Urothelium cell line (cell line): ENCODE results near the gene ITGB2.
A peak's percentile ranks its signal among the peaks of the same experiment; 100 is the strongest.
"Not testable (repeated sequence)": the region's sequence is repeated elsewhere in the genome, so short reads cannot be mapped to it uniquely, and the experiment has no call there.

Experiments
- DNase-seq: peaks from one replicate; pipeline ENCODE4 v3.0.0; 2011; ENCODE audit warnings: low spot score, mixed read lengths
- FAIRE-seq: peaks from 2 replicates; lab custom pipeline; 2011; peaks lifted over from hg19 to GRCh38; lab: Jason Lieb, UNC

The ITGB2 gene

GRCh38 chr21:44927587-44928461, 7.1 kb upstream of the ITGB2 start:
- FAIRE-seq (peak; percentile 13), DNase-seq (peak; percentile 81)

- FAIRE-seq (no peak), DNase-seq (no peak)
Measured at GRCh38 chr21:44927259-44927586, 6.5 kb upstream of the ITGB2 start.

- DNase-seq = no peak
- FAIRE-seq = no peak
Measured at GRCh38 chr21:44926331-44927101, 5.8 kb upstream of the ITGB2 start.

- DNase-seq (peak; percentile 45), FAIRE-seq (no peak)
Measured at GRCh38 chr21:44925378-44925755, 4.7 kb upstream of the ITGB2 start.

- DNase-seq (no peak), FAIRE-seq (no peak)
Measured at GRCh38 chr21:44924606-44925377, 4.1 kb upstream of the ITGB2 start.

GRCh38 chr21:44923480-44924084, 2.9 kb upstream of the ITGB2 start:
- DNase-seq = no peak
- no peak for FAIRE-seq

- no peak for DNase-seq
- no peak for FAIRE-seq
Measured at GRCh38 chr21:44921928-44922327, 1.2 kb upstream of the ITGB2 start.

- FAIRE-seq (peak; percentile 89), DNase-seq (no peak)
Measured at GRCh38 chr21:44919913-44920693, 596 bp downstream of the ITGB2 start.

GRCh38 chr21:44919111-44919912, 1.4 kb downstream of the ITGB2 start:
- no peak for FAIRE-seq
- no peak for DNase-seq

GRCh38 chr21:44918581-44919033, 2.1 kb downstream of the ITGB2 start:
- FAIRE-seq (no peak), DNase-seq (no peak)

- DNase-seq = no peak
- FAIRE-seq = no peak
Measured at GRCh38 chr21:44918107-44918470, 2.6 kb downstream of the ITGB2 start.

GRCh38 chr21:44917446-44918106, 3.1 kb downstream of the ITGB2 start:
- FAIRE-seq (no peak), DNase-seq (no peak)

GRCh38 chr21:44916965-44917364, 3.7 kb downstream of the ITGB2 start:
- FAIRE-seq = no peak
- DNase-seq = peak; percentile 21

GRCh38 chr21:44914176-44914874, 6.4 kb downstream of the ITGB2 start:
- no peak for DNase-seq
- FAIRE-seq = no peak

GRCh38 chr21:44913425-44914175, 7.1 kb downstream of the ITGB2 start:
- no peak for DNase-seq

GRCh38 chr21:44912506-44913412, 7.9 kb downstream of the ITGB2 start:
- DNase-seq, FAIRE-seq: not testable (repeated sequence)

More at GRCh38 chr21:44913425-44914175, 7.1 kb downstream of the ITGB2 start:
- no peak for FAIRE-seq

GRCh38 chr21:44912158-44912473, 8.6 kb downstream of the ITGB2 start:
- DNase-seq (no peak), FAIRE-seq (no peak)
